ENCODE data around the gene HSPA6. TPM values are rescaled to one million over a fixed set of nuclear protein-coding genes. Genes with fewer than 3 reads are reported as not detected.
"Not testable (repeated sequence)": the region's sequence is repeated elsewhere in the genome, so short reads cannot be mapped to it uniquely, and the experiment has no call there.

HSPA6 gene
- polyA plus RNA-seq (2012; ENCODE audit: insufficient read length, low read depth), result 4.3 TPM

- TF ChIP-seq POLR2AphosphoS5 (IDR thresholded peaks at IDR 0.05; ENCODE audit: low read depth, low read length); FOXP2 (optimal IDR thresholded peaks at IDR 0.05; ENCODE audit: borderline replicate concordance, extremely low read depth, extremely low read length, insufficient read depth); SIN3A (IDR thresholded peaks at IDR 0.05; ENCODE audit: borderline replicate concordance, insufficient read depth, low read length): not testable (repeated sequence)
Measured at GRCh38 chr1:161523817-161524741, at the start of gene HSPA6. HSPA6 (plus strand) TSS chr1:161524540; CDS start chr1:161524659, 119 bp downstream.

GRCh38 chr1:161478985-161479384 lies 45.4 kb upstream of the HSPA6 start:
- TF ChIP-seq SIN3A (IDR thresholded peaks at IDR 0.05; ENCODE audit: borderline replicate concordance, insufficient read depth, low read length), result no peak
- no peak for TF ChIP-seq POLR2AphosphoS5 (IDR thresholded peaks at IDR 0.05; ENCODE audit: low read depth, low read length)
- TF ChIP-seq TAF1 (IDR thresholded peaks at IDR 0.05; ENCODE audit: borderline replicate concordance, insufficient read depth, low read length), result no peak
- TF ChIP-seq REST (IDR thresholded peaks at IDR 0.05; ENCODE audit: insufficient read depth in 1 of 2, low read depth in 2 of 2, low read length in 2 of 2), result no peak
- no peak for TF ChIP-seq FOXP2 (optimal IDR thresholded peaks at IDR 0.05; ENCODE audit: borderline replicate concordance, extremely low read depth, extremely low read length, insufficient read depth)

- TF ChIP-seq POLR2AphosphoS5 (IDR thresholded peaks at IDR 0.05; ENCODE audit: low read depth, low read length) (no peak), SIN3A (IDR thresholded peaks at IDR 0.05; ENCODE audit: borderline replicate concordance, insufficient read depth, low read length) (no peak), FOXP2 (optimal IDR thresholded peaks at IDR 0.05; ENCODE audit: borderline replicate concordance, extremely low read depth, extremely low read length, insufficient read depth) (no peak), TAF1 (IDR thresholded peaks at IDR 0.05; ENCODE audit: borderline replicate concordance, insufficient read depth, low read length) (no peak), REST (IDR thresholded peaks at IDR 0.05; ENCODE audit: insufficient read depth in 1 of 2, low read depth in 2 of 2, low read length in 2 of 2) (no peak)
Measured at GRCh38 chr1:161480381-161481035, 43.8 kb upstream of the HSPA6 start.

GRCh38 chr1:161481624-161482392 lies 42.5 kb upstream of the HSPA6 start:
- no peak for TF ChIP-seq REST (IDR thresholded peaks at IDR 0.05; ENCODE audit: insufficient read depth in 1 of 2, low read depth in 2 of 2, low read length in 2 of 2)
- no peak for TF ChIP-seq TAF1 (IDR thresholded peaks at IDR 0.05; ENCODE audit: borderline replicate concordance, insufficient read depth, low read length)
- TF ChIP-seq SIN3A (IDR thresholded peaks at IDR 0.05; ENCODE audit: borderline replicate concordance, insufficient read depth, low read length), result no peak
- no peak for TF ChIP-seq FOXP2 (optimal IDR thresholded peaks at IDR 0.05; ENCODE audit: borderline replicate concordance, extremely low read depth, extremely low read length, insufficient read depth)
- no peak for TF ChIP-seq POLR2AphosphoS5 (IDR thresholded peaks at IDR 0.05; ENCODE audit: low read depth, low read length)

GRCh38 chr1:161482610-161483009 lies 41.7 kb upstream of the HSPA6 start:
- TF ChIP-seq REST (IDR thresholded peaks at IDR 0.05; ENCODE audit: insufficient read depth in 1 of 2, low read depth in 2 of 2, low read length in 2 of 2), result no peak
- TF ChIP-seq SIN3A (IDR thresholded peaks at IDR 0.05; ENCODE audit: borderline replicate concordance, insufficient read depth, low read length), result no peak
- no peak for TF ChIP-seq POLR2AphosphoS5 (IDR thresholded peaks at IDR 0.05; ENCODE audit: low read depth, low read length)
- no peak for TF ChIP-seq TAF1 (IDR thresholded peaks at IDR 0.05; ENCODE audit: borderline replicate concordance, insufficient read depth, low read length)
- no peak for TF ChIP-seq FOXP2 (optimal IDR thresholded peaks at IDR 0.05; ENCODE audit: borderline replicate concordance, extremely low read depth, extremely low read length, insufficient read depth)
